WERI-Rb-1 (cell line): ENCODE data around the gene RETREG2.

Experiments
- DNase-seq: peaks from one replicate; pipeline ENCODE4 v3.0.0-alpha.2; 2020
- H3K27ac ChIP-seq: fragments of 250-450 bp; sonication (Bioruptor Pico); 2 replicates; pipeline ENCODE4 v1.5.1; 2020; ENCODE audit warnings: mild to moderate bottlenecking, moderate library complexity
- H3K27me3 ChIP-seq: fragments of 250-450 bp; sonication (Bioruptor Pico); 2 replicates; pipeline ENCODE4 v1.5.1; 2021; ENCODE audit warnings: mild to moderate bottlenecking, low read depth, moderate library complexity; ENCODE audit not compliant: insufficient read depth, severe bottlenecking
- H3K36me3 ChIP-seq: fragments of 250-450 bp; sonication (Bioruptor Pico); 2 replicates; pipeline ENCODE4 v1.5.1; 2020; ENCODE audit warnings: mild to moderate bottlenecking, moderate library complexity
- H3K4me3 ChIP-seq: 2 replicates; pipeline ENCODE4 v1.5.1; 2011; ENCODE audit warnings: low read depth, mild to moderate bottlenecking, control low read depth, low read length
- H3K9me3 ChIP-seq: fragments of 250-450 bp; sonication (Bioruptor Pico); 2 replicates; pipeline ENCODE4 v1.5.1; 2021; ENCODE audit warnings: mild to moderate bottlenecking, moderate library complexity; ENCODE audit not compliant: severe bottlenecking
- TF ChIP-seq, protein P1 (sequence below): IDR thresholded peaks from 2 replicates; pipeline ENCODE4 v1.5.1; 2011; ENCODE audit warnings: low read depth, mild to moderate bottlenecking, control low read depth, inconsistent platforms, low read length

RETREG2 gene

DNA sequence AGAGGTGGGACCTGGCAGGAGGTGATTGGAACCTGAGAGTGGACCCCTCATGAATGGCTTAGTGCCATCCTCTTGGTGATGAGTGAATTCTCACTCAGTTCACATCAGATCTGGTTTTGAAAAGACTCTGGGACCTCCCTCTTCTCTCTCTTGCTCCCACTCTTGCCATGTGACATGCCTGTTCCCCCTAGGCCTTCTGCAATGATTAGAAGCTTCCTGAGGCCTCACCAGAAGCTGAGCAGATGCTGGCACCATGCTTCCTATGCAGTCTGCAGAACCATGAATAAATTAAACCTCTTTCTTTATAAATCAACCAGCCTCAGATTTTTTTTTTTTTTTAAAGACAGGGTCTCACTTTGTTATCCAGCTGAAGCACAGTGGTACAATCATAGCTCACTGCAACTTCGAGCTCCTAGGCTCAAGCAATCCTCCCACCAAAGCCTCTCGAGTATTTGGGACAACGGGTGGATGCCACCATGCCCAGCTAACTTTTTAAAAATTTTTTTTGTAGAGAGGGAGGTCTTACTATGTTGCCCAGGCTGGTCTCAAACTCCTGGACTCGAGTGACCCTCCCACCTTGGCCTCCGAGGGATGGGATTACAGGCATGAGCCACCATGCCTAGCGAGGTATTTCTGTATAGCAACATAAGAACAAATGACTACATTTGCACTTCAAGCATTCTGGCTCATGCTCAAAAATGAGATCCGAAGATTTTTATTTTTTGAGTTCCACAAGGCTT lies 26.5 kb downstream of the RETREG2 start:
- Histone ChIP-seq H3K27me3 (no peaks in the 10 kb centered on the region), H3K9me3 (no peaks in the 10 kb centered on the region), H3K4me3 (no peak overlapping the region), H3K36me3 (peaks cover 23% of the 10 kb centered on the region), H3K27ac (no peak overlapping the region)
- TF ChIP-seq, protein P1, sequence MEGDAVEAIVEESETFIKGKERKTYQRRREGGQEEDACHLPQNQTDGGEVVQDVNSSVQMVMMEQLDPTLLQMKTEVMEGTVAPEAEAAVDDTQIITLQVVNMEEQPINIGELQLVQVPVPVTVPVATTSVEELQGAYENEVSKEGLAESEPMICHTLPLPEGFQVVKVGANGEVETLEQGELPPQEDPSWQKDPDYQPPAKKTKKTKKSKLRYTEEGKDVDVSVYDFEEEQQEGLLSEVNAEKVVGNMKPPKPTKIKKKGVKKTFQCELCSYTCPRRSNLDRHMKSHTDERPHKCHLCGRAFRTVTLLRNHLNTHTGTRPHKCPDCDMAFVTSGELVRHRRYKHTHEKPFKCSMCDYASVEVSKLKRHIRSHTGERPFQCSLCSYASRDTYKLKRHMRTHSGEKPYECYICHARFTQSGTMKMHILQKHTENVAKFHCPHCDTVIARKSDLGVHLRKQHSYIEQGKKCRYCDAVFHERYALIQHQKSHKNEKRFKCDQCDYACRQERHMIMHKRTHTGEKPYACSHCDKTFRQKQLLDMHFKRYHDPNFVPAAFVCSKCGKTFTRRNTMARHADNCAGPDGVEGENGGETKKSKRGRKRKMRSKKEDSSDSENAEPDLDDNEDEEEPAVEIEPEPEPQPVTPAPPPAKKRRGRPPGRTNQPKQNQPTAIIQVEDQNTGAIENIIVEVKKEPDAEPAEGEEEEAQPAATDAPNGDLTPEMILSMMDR = no peak
- DNase-seq = no peak

DNA sequence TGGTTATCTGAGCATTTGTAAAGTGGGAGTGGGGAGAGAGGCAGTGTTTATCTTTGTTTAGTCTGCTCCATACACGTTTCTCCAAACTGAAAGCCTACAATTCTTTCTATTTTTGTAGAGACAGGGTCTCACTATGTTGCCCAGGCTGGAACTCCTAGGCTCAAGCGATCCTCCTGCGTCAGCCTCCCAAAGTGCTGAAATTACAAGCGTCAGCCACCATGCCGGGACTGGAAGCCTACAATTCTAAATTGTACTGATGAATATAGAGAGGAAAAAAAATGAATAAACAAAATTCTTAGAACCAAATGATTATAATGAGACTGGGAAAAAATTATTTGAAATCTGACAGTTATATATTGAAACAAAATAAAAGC lies 27.1 kb downstream of the RETREG2 start:
- Histone ChIP-seq H3K9me3 (no peaks in the 10 kb centered on the region), H3K27me3 (no peaks in the 10 kb centered on the region), H3K36me3 (peaks cover 28% of the 10 kb centered on the region), H3K4me3 (no peak overlapping the region), H3K27ac (no peak overlapping the region)
- TF ChIP-seq, protein P1 = no peak
- no peak for DNase-seq

DNA sequence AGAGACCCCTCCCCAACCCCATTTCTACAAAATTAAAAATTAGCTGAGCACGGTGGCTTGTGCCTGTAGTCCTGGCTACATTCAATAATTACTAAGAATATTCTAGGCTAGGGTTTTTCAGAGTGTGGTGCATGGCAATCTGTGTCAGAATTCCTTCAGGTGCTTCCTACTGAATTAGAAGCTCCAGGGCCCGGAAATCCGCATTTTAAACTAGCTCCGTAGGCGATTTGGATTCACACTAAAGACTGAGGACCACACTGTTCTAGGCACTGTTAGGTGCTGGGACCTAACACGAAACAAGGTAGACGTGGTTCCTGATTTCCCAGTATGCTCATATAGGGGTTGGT lies 27.9 kb downstream of the RETREG2 start:
- H3K4me3 ChIP-seq = peak overlapping the region; percentile 46
- H3K9me3 ChIP-seq = no peaks in the 10 kb centered on the region
- H3K36me3 ChIP-seq = peaks cover 36% of the 10 kb centered on the region
- peak overlapping the region; percentile 87 for H3K27ac ChIP-seq
- DNase-seq = no peak
- no peaks in the 10 kb centered on the region for H3K27me3 ChIP-seq
- TF ChIP-seq, protein P1 = no peak

DNA sequence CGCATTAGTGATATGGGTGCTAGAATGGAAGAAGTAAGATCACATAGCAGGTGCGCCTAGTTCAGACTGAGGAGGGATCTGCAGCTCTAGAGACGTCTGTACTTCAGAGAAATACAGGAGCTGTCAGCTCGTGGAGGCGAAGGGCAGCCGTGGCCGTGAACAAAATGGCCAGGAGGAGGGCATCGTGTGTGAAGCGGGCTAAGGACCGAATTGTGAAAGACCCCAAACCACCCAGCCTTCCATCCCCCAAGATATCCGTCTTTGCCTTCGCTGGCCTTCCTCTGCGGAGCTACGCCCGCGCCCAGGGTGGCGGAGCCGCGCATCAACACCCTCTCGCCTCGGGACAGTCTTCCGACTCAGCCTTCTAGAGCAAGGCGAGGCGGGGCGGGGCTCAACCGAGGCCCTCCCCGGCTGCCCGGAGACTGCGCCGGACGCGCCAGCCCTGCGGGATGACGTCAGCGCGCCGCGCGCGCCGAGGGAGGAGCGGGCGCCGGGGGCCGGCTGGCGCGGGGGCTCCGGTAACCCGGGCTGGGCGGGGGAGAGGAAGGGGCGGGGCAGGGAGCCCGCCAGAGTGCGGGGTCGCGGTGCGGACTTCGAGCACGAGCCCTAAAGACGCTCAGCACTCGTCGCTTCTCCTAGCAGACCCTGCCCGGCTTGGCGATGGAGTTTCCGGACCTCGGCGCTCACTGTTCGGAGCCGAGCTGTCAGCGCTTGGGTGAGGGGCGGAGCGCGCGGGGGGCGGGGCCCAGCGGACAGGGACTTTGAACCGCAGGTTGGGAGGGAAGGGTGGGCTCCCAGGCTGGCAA lies 28.5 kb downstream of the RETREG2 start, which contains the start of gene ZFAND2B:
Gene ZFAND2B, plus strand, starts transcription at position 455 of the 806 bp plus-strand sequence. Its CDS starts 206 bp downstream, at position 661.
- Histone ChIP-seq H3K27me3 (no peaks in the 10 kb centered on the region), H3K9me3 (no peaks in the 10 kb centered on the region), H3K4me3 (peak within 1 kb of the TSS; percentile 62), H3K36me3 (peaks cover 40% of the 10 kb centered on the region), H3K27ac (peak within 1 kb of the TSS; percentile 87)
- DNase-seq = peak; percentile 94
- TF ChIP-seq, protein P1 = no peak

DNA sequence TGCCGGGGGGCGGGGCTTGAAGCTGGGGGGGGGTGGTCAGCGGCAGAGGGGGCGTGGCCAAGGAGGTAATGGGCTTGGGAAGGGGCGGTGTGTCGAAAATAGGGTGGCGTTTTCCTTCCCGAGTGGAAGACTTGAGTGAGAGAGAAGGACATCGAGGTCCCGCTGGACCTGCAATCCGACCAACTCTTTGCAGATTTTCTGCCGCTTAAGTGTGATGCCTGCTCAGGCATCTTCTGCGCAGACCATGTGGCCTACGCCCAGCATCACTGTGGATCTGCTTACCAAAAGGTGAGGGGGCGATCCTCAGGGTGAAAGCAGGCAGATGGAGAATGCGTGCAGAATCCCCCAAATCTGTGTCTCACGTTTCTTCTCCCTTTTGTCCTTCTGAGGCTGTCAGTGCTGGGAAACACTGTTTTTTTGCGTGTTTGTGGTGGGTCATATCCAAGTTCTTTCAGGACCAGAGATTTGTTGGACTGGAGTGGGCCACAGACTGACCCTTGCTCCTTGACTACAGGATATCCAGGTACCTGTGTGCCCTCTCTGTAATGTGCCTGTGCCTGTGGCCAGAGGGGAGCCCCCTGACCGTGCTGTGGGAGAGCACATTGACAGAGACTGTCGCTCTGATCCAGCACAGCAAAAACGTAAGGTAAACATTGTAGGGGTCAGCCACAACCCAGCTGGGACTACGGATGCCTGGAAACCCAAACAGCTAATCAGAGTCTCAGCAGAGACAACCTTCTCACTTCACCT lies 29.2 kb downstream of the RETREG2 start:
- H3K36me3 ChIP-seq = peaks cover 46% of the 10 kb centered on the region

More for the DNA sequence above, 29.2 kb downstream of the RETREG2 start:
- H3K27ac ChIP-seq = peak overlapping the region; percentile 87
- no peaks in the 10 kb centered on the region for H3K9me3 ChIP-seq
- peak overlapping the region; percentile 62 for H3K4me3 ChIP-seq
- no peak for DNase-seq
- H3K27me3 ChIP-seq = no peaks in the 10 kb centered on the region
- TF ChIP-seq, protein P1 = no peak
